Peyer's patch (tissue), 4 donors: Measurements from ENCODE around the gene PAK4.

Source experiments
- POLR2A ChIP-seq, 2 donors: fragments of 450-650 bp; IDR thresholded peaks; one replicate each; pipeline ENCODE4 v1.5.1; 2017; ENCODE audit warnings: antibody characterized with exemption in 2 of 2, mild to moderate bottlenecking in 2 of 2, moderate library complexity in 2 of 2
- TF ChIP-seq, protein P1 (sequence below), 6 experiments: fragments of 450-650 bp in 4 of 6; fragments of 200-600 bp in 2 of 6; sonication (generic) in 1 of 6; IDR thresholded peaks; one replicate each; pipeline ENCODE4 v1.5.1; 2017 to 2019; ENCODE audit warnings: antibody characterized with exemption in 6 of 6, mild to moderate bottlenecking in 3 of 6, moderate library complexity in 1 of 6

GRCh38 chr19:39127812-39128515 lies 2.4 kb downstream of the PAK4 start:
- TF ChIP-seq, protein P1, sequence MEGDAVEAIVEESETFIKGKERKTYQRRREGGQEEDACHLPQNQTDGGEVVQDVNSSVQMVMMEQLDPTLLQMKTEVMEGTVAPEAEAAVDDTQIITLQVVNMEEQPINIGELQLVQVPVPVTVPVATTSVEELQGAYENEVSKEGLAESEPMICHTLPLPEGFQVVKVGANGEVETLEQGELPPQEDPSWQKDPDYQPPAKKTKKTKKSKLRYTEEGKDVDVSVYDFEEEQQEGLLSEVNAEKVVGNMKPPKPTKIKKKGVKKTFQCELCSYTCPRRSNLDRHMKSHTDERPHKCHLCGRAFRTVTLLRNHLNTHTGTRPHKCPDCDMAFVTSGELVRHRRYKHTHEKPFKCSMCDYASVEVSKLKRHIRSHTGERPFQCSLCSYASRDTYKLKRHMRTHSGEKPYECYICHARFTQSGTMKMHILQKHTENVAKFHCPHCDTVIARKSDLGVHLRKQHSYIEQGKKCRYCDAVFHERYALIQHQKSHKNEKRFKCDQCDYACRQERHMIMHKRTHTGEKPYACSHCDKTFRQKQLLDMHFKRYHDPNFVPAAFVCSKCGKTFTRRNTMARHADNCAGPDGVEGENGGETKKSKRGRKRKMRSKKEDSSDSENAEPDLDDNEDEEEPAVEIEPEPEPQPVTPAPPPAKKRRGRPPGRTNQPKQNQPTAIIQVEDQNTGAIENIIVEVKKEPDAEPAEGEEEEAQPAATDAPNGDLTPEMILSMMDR (IDR thresholded peaks at IDR 0.05): no peak
- TF ChIP-seq POLR2A (IDR thresholded peaks at IDR 0.05): no peak
